Hematopoietic multipotent progenitor cell treated with erythropoietin and hydrocortisone succinate and interleukin-3 and kit ligand, for 6 days (in vitro differentiated cells): ENCODE results near the gene PGA3.
"Not testable (repeated sequence)": the region's sequence is repeated elsewhere in the genome, so short reads cannot be mapped to it uniquely, and the experiment has no call there.

Experiments
- DNase-seq: peaks from one replicate; pipeline ENCODE4 v3.0.0-alpha.2; 2015

The PGA3 gene

DNA sequence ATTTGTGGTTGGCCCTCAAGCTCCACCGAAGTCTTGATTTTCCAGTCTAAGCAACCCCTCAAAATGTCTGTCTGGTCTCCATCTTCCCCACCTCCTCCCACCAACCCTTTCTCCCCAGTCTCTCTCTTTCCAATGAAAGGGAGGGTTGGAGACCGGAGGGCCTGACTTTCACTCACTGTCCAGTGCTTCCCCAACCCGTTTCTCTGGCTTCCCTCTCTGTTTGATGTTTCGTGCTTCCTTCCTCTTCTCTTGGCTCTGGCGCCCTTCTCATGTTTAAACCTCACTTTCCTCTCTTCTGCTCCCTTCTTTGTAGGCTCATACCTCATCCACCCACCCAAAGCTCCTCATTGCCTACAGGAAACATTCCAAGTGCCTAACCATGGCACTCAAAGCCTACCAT, 31.0 kb upstream of the PGA3 start:
- DNase-seq = no peak

DNA sequence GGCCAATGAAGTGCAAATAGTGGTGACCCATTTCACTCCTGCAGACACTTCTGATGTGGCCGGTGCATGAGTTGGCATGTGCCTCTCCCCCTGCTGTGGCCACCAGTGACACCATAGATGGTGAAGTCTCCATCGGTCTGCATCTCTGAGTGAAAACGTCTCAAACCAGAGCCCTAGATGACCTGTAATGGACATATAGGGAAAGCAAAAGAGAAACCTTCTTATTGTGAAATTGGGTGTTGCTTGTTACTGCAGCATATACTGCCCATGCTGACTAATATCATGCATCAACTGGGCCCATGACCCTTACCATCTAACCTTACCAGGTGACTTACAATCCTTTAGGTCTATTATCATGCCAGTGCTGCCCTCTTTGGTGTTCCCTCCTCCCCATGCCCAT, 30.4 kb upstream of the PGA3 start:
- no peak for DNase-seq

DNA sequence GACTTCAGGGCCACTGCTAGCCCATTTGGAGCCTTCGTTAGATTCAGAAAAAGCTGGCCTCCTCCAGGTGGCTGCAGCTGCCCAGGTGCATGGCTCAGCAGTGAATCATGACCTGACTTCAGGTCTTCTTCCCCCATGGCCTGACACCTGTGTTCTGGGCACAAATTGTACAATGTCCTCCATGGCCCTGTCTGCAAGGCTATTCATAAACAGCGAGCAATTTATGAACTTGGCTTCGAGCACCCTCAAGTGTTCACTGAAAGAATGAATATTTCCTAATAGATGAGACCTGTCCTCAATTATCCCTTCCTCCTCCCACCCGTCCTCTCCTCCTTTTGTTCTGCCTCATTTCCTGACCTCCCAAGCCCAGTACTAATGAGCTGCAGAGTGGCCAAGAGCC, 29.9 kb upstream of the PGA3 start:
- DNase-seq = no peak

DNA sequence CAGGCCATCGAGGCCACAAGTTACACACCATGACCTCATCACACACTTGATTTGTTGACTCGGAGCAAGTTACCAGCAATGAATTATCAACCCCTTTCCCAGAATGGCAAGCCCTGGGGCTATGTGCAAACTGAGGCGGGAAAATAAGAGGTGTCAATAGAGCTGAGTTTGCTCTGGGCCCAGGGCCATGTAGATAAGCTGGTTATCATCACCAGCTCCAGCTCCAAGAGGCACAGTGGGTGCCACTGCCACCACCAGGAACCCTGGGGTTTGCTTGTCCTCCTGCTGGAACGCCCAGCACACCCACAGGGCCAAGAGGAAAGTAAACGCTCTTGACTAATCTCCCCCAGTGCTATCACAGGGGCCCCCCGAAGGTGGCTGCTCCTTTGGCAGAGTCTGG, 29.0 kb upstream of the PGA3 start:
- DNase-seq = peak; percentile 69

DNA sequence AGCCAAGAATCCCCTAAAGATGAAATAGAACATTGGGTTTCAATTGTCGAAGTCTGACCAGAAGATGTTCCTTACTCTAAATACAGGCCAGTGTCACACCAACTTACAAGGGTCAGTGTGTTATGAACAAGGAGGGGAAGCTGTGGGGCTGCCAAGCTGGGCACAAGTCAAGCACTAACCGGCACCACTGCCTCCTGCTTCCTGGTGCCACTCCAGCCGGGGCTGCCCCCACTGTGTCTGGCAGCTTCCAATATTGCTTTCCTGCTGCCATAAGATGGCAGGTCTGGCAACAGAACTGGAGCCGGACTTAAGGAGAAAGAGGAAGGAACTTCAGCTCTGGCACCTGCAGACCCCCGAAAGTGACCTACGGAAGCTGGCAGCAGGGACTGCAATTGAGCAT, 28.4 kb upstream of the PGA3 start:
- DNase-seq = no peak

DNA sequence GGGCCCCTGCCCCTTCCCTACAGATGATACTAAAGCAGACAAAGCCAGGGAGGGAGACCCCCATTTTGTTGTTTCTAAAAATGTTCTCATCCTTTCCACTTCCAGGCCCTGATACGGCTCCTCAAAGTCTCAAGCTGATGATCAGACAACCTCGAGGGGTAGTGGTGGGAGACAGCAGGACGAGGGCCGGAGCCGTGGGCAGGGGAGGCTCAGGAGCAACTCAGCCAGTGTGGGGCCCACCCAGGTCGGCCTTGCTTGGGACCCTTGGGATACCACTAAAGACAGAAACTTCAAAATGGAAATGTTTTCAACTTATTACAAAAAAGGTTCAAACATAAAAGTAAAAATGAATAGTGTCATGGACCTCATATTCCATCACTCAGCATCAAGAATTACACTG, 26.9 kb upstream of the PGA3 start:
- DNase-seq = no peak

DNA sequence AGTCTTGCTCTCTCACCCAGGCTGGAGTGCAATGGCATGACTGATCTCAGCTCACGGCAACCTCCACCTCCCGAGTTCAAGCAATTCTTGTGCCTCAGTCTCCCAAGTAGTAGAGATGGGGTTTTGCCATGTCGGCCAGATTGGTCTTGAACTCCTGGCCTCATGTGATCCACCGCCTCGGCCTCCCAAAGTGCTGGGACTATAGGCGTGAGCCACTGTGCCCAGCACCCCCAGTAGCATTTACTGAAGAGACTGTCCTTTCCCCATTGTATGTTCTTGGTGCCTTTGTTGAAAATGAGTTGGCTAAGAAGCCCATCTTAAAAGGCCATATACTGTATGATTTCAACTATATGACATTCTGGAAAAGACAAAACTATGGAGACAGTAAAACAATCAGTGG, 23.1 kb upstream of the PGA3 start:
- DNase-seq = not testable (repeated sequence)

DNA sequence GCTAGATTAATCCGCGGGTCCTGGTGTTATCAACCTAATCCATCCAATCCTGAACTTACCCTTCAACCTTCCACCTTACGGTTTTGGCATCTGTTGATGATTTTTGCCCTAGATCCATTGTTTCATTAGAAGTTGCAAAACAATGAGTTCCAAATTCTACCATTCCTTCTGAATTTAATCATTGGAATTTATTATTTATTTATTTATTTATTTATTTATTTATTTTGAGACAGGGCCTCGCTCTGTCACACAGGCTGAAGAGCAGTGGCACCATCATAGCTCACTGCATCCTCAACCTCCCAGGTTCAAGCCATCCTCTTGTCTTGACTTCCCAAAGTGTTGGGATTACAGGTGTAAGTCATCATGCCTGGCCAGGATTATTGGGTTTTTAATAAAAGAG, 21.8 kb upstream of the PGA3 start:
- DNase-seq = no peak

DNA sequence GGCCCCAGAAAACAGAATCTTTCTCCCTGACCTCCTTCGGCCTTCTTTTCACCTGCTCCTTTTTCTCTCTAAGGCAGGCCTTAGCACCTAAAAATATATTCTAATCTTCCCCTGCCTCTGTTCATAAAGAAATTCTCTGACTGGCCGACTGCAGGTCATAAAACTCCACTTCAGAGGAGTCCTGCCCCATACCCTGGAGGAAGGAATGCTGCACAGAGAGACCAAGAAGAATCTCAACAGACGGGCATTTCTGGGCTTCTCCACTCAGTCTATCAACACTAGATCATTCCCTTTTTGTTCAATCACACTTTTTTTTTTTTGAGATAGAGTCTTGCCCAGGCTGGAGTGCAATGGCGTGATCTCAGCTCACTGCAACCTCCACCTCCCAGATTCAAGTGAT, 19.7 kb upstream of the PGA3 start:
- no peak for DNase-seq

DNA sequence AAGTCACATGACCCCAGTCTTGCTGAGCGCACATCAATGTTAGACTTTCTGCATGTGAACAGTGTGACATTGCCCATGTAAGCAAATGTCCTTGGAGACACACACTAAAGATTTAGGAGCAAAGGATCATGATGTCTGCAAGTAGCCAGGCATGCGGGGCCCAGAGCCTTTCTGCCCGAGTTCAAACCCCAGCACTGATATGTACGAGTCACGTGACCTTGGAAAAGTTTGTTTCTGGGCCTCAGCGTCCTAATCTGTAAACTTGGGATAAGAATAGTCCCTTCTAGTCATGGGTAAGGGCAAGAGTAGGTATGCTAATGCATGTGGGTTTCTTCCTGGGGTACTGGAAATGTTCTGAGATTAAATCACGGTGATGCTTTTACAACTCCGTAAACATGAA, 16.8 kb upstream of the PGA3 start:
- DNase-seq = no peak

DNA sequence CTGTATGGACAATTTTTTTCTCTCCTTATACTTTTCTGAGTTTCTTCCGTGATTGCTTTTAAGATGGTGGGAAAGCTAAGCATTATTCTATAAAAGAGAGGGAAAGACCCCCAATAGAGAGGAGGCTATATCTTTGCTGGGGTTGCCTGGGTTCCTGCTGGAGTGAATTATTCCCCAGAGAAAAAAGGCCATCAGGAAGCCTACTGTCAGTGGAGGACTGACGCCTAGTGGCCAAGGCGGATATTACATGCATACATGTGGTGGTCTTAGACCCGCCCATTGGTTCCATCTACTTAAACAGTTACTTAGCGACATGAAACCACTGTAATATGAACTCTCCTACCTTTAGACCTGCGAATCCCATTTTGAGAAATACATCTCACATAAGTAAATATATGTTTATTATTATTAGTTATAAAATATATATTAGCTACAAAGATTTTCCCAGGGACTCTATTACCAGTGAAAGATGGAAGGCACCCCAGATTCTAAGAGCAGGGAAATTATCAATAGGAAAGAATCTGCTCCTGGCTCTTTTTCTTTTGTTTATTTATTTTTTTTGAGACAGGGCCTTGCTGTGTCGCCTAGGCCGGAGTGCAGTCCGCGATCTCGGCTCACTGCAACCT, 15.7 kb upstream of the PGA3 start:
- peak; percentile 93 for DNase-seq

DNA sequence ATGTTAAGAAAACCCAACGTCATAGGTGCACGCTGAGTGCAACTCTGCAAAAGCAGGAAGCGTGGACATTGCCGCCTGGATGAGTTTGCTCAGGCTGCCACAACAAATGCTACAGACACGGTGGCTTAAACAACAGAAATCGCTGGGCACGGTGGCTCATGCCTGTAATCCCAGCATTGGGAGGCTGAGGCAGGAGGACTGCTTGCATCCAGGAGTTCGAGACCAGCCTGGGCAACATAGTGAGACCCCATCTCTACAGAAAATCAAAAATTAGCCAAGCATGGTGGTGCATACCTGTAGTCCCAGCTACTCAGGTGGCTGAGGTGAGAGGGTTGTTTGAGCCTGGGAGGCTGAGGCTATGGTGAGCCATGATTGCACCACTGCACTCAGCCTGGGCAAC, 13.4 kb upstream of the PGA3 start:
- no peak for DNase-seq

DNA sequence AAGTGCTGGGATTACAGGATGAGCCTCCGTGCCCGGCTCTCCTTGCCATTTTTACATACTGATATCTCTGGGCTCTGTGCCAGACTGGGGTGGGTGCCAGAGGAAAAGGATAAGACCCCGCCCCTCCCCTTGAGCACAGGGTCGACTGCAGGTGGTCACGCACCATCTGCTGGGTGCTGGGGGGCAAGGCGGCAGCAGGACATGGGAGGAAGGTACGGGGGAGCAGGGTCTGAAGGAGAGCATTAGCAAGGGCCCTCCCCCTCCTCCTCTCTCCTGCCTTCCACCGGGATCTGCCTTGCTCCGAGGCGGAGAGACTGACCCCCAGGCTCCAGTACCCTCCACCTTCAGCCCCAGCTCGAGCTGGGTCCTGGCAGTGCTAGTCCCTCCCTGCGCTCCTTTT, 9.7 kb upstream of the PGA3 start:
- DNase-seq = no peak

DNA sequence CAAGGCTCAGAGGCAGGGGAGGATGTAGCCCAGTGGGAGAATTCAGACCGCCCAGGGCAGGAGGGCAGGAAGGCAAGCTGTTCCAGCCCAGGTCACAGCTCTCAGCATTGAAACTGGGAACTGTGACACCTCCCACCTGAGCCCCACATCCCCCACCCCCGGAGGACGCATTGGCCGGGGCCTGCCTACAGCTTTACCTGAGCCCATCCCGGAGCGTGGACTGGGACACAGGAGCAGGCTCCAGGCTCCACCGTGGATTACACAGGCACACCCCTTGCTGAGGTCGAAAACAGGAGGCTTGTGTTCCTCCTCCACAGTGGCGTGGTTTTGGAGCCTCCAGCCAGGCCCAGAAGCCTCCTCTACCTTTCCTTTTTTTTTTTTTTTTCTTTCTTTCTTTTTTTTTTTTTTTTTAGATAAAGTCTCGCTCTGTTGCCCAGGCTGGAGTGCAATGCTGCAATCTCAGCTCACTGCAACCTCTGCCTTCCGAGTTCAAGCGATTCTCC, 9.1 kb upstream of the PGA3 start:
- no peak for DNase-seq

DNA sequence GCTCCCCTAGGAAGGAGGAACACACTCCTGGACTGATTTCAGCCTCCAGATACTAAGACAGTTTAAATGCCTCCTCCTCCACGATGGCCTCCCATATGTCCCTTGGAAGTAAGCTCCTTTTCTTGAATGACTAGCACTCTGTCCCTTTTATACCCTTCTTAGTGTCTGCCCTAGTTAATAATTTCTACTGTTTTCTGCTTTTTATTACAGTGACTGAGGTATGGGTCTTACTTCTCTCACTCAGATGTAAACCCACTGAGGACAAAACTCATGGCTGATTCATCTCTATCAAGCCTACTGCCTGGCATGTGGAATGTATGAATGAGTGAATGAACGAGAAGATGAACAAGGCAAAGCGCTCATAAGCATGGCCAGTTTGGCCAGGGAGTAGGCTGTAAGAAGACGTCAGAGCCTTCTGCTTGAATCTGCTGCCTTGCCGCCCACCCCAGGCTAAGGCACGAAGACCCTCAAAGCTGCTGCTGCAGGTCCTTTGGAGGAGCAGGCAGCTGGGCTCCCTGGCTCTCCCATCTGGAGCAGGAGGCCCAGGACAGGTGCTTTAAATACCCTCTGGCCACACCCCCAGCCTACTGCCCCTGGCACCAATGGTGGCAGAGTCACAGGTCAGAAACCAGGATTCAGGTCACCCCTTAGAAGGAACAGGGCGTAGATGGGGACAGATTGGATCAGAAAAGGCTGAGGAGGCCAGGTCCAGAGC, 8.2 kb upstream of the PGA3 start:
- no peak for DNase-seq

DNA sequence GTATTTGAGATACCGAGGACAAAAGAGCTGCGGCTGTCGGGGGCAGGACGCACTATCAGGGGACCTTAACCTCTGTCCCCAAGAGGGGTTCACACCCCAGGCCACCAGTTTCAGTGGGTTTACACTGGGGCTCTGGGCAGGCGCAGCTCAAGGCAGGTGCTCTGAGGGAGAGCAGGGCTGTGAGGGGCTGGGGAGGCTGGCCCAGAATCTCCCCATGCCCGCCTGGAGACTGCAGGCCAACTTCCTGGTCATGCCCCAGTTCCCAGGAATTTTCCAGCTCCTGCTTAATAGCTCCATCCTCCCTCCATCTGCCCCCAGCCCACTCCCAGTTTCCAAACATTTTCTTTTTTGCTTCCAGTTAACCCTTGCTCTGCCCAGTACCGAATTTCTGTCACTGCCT, 7.6 kb upstream of the PGA3 start:
- no peak for DNase-seq

DNA sequence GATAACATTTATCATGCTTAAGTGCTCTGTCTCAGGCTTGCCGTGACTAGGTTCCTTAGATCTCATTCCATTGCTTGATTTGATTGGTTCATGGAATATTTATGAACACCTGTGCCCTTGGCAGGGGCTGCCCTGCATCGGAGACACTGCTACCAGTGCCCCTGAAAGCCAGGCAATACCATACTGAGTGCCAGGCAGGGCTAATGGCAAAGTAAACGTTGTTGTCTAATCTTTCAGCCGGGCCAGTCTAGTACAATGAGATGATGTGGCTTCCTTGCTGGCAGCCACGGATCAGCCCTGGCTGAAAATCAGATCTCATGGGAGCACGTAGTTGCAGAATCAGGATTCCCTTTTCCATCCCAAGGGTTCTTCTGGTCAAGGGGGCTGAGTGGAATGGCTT, 5.0 kb upstream of the PGA3 start:
- no peak for DNase-seq

DNA sequence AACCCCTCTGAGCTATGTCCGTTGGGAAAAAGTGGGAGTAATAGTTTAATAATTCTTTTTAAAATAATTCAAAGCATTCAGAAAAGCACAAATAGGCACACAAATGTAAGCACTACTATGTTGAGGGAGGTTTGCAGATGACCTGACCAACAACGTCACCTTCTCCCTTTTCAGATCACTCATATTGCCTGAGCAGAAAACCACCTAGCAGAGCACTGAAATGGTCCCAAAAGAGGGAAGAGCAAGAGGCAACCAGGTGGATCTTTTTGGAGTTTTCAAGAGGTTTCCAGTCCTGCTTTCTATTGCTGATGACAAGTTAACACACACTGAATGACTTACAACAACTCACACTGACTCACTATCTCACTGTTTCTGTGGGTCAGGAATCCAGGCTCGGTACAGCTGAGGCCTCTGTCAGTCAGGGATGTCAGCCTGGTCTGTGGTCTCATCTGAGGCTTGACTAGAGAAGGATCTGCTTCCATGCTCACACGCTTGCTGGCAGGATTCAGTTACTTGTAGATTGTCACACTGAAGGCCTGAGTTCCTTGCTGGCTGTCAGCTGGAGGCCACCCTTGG, 4.3 kb upstream of the PGA3 start:
- no peak for DNase-seq

DNA sequence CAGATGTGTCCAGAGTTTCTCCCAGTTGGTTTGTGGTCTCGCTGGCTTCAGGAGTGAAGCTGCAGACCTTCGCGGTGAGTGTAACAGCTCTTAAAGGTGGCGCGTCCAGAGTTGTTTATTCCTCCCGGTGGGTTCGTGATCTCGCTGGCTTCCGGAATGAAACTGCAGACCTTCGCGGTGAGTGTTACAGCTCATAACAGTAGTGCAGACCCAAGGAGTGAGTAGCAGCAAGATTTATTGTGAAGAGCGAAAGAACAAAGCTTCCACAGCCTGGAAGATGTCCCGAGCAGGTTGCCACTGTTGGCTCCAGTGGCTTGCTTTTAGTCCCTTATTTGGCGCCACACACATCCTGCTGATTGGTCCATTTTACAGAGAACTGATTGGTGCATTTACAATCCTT, 1.8 kb upstream of the PGA3 start:
- DNase-seq = no peak

DNA sequence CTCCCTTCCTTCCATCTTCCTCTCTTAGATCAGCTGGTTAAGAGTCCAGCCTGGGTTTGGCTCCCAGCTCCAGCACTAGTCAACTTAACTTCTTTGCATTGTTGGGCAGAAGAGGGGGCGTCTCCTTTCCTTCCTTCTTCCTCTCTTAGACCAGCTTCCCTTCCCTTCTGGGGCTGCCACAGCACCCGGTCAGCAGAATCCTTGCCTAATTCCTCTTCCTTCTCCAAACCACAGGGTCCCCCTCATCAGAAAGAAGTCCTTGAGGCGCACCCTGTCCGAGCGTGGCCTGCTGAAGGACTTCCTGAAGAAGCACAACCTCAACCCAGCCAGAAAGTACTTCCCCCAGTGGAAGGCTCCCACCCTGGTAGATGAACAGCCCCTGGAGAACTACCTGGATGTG, 558 bp downstream of the PGA3 start:
- DNase-seq = not testable (repeated sequence)

DNA sequence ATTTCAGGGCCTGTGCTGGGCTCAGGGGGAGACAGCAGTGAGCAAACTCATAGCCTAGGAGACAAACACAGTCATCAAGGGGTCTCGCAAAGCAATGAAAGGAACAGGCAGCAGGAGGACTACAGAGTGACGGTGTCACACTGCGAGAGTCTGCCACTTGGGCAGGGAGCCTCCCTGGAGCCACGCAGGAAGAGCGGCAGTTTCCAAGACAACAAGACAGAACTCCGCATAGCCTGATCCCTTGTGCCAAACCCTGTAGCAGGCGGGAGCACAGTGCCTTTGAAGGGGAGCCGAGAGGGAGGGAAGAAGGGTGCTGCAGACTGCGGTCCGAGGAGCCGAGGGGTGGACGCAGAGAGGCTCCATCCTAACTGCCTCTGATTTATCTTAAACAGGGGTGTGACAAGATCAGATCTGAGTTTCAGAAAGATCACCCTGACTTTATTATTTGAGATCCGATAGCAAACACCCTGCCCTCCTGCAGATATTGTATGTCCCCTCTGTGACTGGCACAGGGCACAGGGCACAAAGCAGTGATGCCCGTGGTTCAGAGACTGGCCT, 1.3 kb downstream of the PGA3 start:
- not testable (repeated sequence) for DNase-seq

DNA sequence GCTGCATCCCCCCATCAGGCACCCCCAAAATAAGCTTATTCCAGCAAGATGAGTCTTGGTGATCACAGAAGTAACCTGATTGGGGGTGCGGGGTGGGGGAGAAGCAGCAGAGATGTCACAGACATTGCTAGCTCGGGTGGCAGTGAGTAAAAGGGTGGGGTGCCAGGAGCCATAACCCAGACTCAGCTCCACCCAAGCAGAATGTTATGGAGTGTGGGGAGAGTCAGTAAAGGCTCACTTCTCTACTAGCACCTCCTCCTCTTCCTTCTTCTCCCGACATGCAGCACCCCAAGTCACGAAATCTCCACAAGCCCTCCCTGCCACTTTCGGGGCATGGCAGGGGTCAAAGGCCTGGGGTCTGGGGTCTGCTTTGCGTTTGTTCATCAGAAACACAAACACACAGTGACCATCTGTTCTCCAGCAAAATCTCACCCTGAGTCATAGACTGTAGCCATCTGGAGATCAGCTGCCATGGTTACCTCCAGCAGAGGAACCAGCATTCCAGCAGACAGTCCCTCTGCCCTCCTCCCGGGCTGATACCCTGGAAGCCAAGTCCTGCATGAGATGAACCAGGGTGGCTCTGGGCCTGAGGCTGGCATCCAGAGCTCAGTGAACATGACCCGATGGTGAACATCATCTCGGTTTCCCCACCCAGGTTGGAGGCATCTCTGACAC, 4.5 kb downstream of the PGA3 start:
- DNase-seq = not testable (repeated sequence)

DNA sequence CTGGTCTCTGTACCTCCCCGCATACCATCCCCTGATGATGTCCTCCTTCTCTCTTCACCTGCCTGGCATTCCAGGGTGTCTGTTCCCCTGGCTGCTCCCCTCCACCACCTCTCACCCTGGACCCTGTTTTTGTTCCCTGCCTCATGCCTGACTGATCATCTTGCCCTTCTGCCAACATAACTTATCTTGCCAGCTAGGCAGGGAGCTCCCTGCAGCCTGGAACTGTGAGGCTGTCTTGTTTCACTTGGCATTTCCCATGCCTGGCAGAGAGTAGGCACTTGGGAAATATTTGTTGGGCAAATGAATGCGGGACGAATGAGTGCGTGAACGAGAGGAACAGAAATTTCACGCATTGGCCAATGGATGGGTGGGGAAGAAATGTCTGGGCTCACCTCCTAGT, 7.3 kb downstream of the PGA3 start:
- not testable (repeated sequence) for DNase-seq
